AG09319 (cell line): ENCODE measurements around the gene BTG4.

ENCODE experiments used
- DNase-seq: peaks from one replicate; pipeline ENCODE4 v3.0.0-alpha.2; 2010; ENCODE audit warnings: low read depth; ENCODE audit errors: extremely low read depth
- TF ChIP-seq, protein P1 (sequence below): IDR thresholded peaks from 2 replicates; pipeline ENCODE4 v1.5.1; 2011; ENCODE audit warnings: low read depth, mild to moderate bottlenecking, inconsistent platforms, low read length, moderate library complexity

The BTG4 gene

DNA sequence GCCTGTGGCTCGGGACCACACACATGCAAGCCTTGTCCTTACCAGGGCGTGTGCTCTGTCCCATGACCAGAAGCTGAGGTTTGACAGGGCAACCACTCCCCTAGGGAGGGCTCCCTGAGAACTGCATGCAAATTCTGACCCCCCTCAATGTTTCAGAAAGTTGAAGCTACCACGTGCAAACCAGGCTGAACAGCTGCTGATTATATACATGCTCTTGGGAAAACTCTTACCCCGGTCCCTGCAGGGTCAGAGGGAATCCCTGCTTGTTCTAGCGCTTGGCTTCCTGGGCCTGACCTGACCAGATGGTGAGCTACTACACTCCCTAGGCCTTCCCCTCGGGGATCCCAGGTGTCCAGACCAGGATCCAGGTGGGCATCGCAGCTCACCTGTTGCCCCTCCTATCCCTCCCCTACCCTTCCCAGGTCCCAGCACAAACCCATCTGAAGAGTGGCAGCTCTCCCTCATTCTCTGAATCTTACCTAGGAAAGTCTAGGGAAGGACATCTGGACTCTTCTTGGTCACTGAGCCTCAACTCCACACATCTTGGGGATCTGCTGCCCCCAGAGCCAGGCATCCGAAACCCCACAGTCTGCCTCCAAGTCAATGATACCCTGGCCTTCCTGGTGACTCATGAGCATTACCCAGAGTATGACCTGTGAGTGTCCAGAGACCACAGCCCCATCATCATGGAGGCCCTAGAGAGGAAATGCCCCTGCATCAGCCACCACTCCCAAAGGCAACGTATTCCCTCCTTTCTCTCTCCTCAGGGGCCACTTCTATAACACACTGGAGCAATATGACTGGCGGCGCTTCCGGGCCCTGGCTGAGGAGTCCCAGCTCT lies 61.5 kb downstream of the BTG4 start:
- no peak for DNase-seq
- TF ChIP-seq, protein P1, sequence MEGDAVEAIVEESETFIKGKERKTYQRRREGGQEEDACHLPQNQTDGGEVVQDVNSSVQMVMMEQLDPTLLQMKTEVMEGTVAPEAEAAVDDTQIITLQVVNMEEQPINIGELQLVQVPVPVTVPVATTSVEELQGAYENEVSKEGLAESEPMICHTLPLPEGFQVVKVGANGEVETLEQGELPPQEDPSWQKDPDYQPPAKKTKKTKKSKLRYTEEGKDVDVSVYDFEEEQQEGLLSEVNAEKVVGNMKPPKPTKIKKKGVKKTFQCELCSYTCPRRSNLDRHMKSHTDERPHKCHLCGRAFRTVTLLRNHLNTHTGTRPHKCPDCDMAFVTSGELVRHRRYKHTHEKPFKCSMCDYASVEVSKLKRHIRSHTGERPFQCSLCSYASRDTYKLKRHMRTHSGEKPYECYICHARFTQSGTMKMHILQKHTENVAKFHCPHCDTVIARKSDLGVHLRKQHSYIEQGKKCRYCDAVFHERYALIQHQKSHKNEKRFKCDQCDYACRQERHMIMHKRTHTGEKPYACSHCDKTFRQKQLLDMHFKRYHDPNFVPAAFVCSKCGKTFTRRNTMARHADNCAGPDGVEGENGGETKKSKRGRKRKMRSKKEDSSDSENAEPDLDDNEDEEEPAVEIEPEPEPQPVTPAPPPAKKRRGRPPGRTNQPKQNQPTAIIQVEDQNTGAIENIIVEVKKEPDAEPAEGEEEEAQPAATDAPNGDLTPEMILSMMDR = no peak

DNA sequence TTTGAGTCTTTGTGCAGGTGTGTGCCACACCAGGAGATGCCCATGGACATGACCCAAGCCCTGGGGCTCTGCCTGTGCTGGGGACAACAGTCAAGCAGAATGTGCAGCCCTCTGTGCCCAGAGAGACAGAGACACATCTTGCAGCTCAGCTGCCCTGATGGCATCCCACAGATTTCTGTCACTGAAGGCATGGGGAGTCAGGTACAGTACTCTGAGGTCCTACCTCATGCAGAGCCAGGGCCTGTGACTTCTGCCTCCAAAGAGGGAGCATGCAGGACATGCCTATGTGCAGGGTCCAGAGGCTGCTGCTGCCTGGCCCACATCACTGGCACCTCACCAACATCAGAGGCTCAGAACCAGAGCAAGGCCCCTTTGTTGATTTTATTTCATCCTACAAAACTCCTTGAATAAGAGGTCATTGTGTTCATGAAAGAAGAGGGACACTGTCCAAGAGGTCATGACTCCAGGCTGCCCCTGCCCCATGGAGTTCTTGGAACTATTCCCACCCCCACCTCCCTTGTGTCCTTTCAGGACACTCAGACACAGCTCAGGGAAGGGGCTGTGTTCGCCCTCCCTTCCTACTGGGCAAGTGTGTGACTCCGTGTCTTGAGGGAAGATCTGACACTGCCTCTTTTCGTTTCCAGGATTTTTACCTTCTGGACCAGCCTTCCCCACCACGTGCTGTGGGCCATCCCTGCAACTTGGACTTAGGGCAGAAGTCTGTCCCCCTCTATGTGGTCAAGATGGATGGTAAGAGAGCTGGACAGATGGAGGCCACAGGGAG lies 62.3 kb downstream of the BTG4 start:
- TF ChIP-seq, protein P1 = no peak
- no peak for DNase-seq

- TF ChIP-seq, protein P1 = no peak
- no peak for DNase-seq
Observed at GRCh38 chr11:111448831-111449557, 63.2 kb downstream of the BTG4 start.

DNA sequence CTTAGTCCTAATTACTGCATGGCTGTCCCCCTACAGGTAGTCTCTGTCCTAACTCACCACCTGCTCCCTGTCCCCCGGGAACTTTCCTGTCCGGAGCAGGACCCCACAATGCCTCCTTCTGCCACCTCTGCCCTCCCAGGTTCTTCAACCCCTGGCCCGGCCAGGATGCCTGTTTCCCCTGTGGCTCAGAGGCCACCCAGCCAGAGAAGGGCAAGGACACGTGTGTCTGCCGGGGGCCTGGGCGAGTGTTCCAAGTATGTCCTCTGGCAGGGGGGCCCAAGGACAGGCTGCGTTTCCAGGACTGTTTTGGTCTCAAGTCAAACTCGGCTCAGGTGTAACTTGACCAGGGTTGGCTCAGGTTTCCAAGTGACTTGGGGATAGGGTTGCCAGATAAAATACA lies 63.8 kb downstream of the BTG4 start:
- DNase-seq = no peak
- TF ChIP-seq, protein P1 = no peak

- no peak for DNase-seq
- TF ChIP-seq, protein P1 = no peak
Observed at GRCh38 chr11:111447931-111448330, 64.3 kb downstream of the BTG4 start.

GRCh38 chr11:111447112-111447471 lies 65.1 kb downstream of the BTG4 start:
- TF ChIP-seq, protein P1 = no peak

More at GRCh38 chr11:111447112-111447471, 65.1 kb downstream of the BTG4 start:
- DNase-seq = no peak
